BJ (cell line): Measurements from ENCODE around the gene SSTR3. TPM values are rescaled to one million over a fixed set of nuclear protein-coding genes. Genes with fewer than 3 reads are reported as not detected.

Experiments used
- CTCF ChIA-PET: fragments of 350-600 bp; formaldehyde crosslinking; extraction: SDS; loops from one replicate; lab custom pipeline; 2021; ENCODE audit warnings: antibody characterized with exemption, inconsistent platforms; lab: Yijun Ruan, JAX
- POLR2A ChIA-PET: fragments of 300-600 bp; sonication (Branson Sonifier 250); formaldehyde crosslinking; extraction: SDS; loops from one replicate; lab custom pipeline; 2021; ENCODE audit warnings: antibody characterized with exemption; lab: Charles Lee
- DNase-seq: peaks from one replicate; pipeline ENCODE4 v3.0.0-alpha.2; 2011; ENCODE audit warnings: low read depth
- H3K27me3 ChIP-seq: 2 replicates; pipeline ENCODE4 v1.6.0; 2011; ENCODE audit warnings: low read length; ENCODE audit not compliant: control insufficient read depth, insufficient read depth
- H3K36me3 ChIP-seq: 2 replicates; pipeline ENCODE4 v1.5.1; 2011; ENCODE audit warnings: low read length; ENCODE audit not compliant: control insufficient read depth, insufficient read depth
- H3K4me3 ChIP-seq: 2 replicates; pipeline ENCODE4 v1.5.1; 2011; ENCODE audit warnings: low read depth, mild to moderate bottlenecking, control low read depth, low read length
- CTCF ChIP-seq: IDR thresholded peaks from 2 replicates; pipeline ENCODE4 v1.5.1; 2011; ENCODE audit warnings: low read depth, mild to moderate bottlenecking, control low read depth, inconsistent platforms, low read length, moderate library complexity; ENCODE audit not compliant: insufficient read depth
- polyA plus RNA-seq: library from polyadenylated mRNA; depleted of rRNA; stranded (reverse); fragments of >200 nt; gene quantifications from 2 replicates; pipeline ENCODE4 v1.2.3, GENCODE V29; 2011

The SSTR3 gene
- polyA plus RNA-seq, 1 experiment: not detected

- H3K36me3 ChIP-seq: peaks cover 6% of the 10 kb centered on the region
- DNase-seq: no peak
- no peak overlapping the region for H3K4me3 ChIP-seq
- no peaks in the 10 kb centered on the region for H3K27me3 ChIP-seq
- POLR2A ChIA-PET: interaction anchor here (0.7 kb wide), 1 partner anchor 16 kb away, joined by 5 read pairs; no protein-coding TSS in a partner anchor
- TF ChIP-seq CTCF: no peak
- CTCF ChIA-PET: interaction anchor here (0.6 to 1.3 kb wide), 3 partner anchors 14 to 56 kb away, joined by 3 to 5 read pairs (median 4); no protein-coding TSS in a partner anchor
These were observed 32.5 kb downstream of the SSTR3 start for GRCh38 chr22:37179622-37180420.

- no peak overlapping the region for H3K4me3 ChIP-seq
- DNase-seq: no peak
- no peaks in the 10 kb centered on the region for H3K27me3 ChIP-seq
- CTCF ChIA-PET: interaction anchor here (1.3 to 2.9 kb wide), 4 partner anchors 8 to 21 kb away, joined by 4 to 17 read pairs (median 11); partner anchors contain the start of gene C1QTNF6
- TF ChIP-seq CTCF: no peak
- POLR2A ChIA-PET: interaction anchor here (0.7 kb wide), 1 partner anchor 15 kb away, joined by 5 read pairs; no protein-coding TSS in a partner anchor
- peaks cover 4% of the 10 kb centered on the region; the same call in 1 of the 2 replicates for H3K36me3 ChIP-seq
These were observed 33.2 kb downstream of the SSTR3 start for GRCh38 chr22:37179126-37179470.

GRCh38 chr22:37178350-37179125, 33.7 kb downstream of the SSTR3 start:
- peaks cover 4% of the 10 kb centered on the region; the same call in 1 of the 2 replicates for H3K36me3 ChIP-seq
- ChIA-PET POLR2A (interaction anchor here (0.7 kb wide), 1 partner anchor 15 kb away, joined by 5 read pairs; no protein-coding TSS in a partner anchor), CTCF (interaction anchor here (1.1 to 3.9 kb wide), 6 partner anchors 9 to 82 kb away, joined by 3 to 17 read pairs (median 11); partner anchors contain the start of gene C1QTNF6)
- TF ChIP-seq CTCF: no peak
- H3K4me3 ChIP-seq: no peak overlapping the region
- no peaks in the 10 kb centered on the region for H3K27me3 ChIP-seq
- no peak for DNase-seq

- H3K4me3 ChIP-seq: no peak overlapping the region
- peaks cover under 1% of the 10 kb centered on the region; the same call in 1 of the 2 replicates for H3K27me3 ChIP-seq
- TF ChIP-seq CTCF: no peak
- CTCF ChIA-PET: interaction anchor here (0.9 to 3.9 kb wide), 6 partner anchors 10 to 83 kb away, joined by 3 to 17 read pairs (median 11); partner anchors contain the start of gene C1QTNF6
- no peak for DNase-seq
- peaks cover 4% of the 10 kb centered on the region; the same call in 1 of the 2 replicates for H3K36me3 ChIP-seq
- POLR2A ChIA-PET: no interaction called here
These were observed 34.5 kb downstream of the SSTR3 start for GRCh38 chr22:37177755-37178154.
